ENCODE results near the gene DAW1.
A peak's percentile ranks its signal among the peaks of the same experiment; 100 is the strongest.
"Not testable (repeated sequence)": the region's sequence is repeated elsewhere in the genome, so short reads cannot be mapped to it uniquely, and the experiment has no call there.

Gene DAW1

GRCh38 chr2:227871375-227871791, at the start of gene DAW1:
DAW1 (plus strand) TSS chr2:227871631; CDS start chr2:227871690, 59 bp downstream.
- DNase-seq: no peak

- DNase-seq: no peak
These were observed 48.9 kb upstream of the DAW1 start for GRCh38 chr2:227822416-227823003.

GRCh38 chr2:227823922-227824321, 47.5 kb upstream of the DAW1 start:
- no peak for DNase-seq

- DNase-seq: no peak
These were observed 46.7 kb upstream of the DAW1 start for GRCh38 chr2:227824711-227825110.

GRCh38 chr2:227826019-227826521, 45.4 kb upstream of the DAW1 start:
- no peak for DNase-seq

- no peak for DNase-seq
These were observed 44.9 kb upstream of the DAW1 start for GRCh38 chr2:227826563-227826962.

GRCh38 chr2:227827143-227827542, 44.3 kb upstream of the DAW1 start:
- DNase-seq: no peak

- no peak for DNase-seq
These were observed 42.9 kb upstream of the DAW1 start for GRCh38 chr2:227828477-227828912.

GRCh38 chr2:227829337-227829736, 42.1 kb upstream of the DAW1 start:
- no peak for DNase-seq

- no peak for DNase-seq
These were observed 37.0 kb upstream of the DAW1 start for GRCh38 chr2:227834423-227834822.

- no peak for DNase-seq
These were observed 36.3 kb upstream of the DAW1 start for GRCh38 chr2:227834916-227835650.

- not testable (repeated sequence) for DNase-seq
These were observed 31.9 kb upstream of the DAW1 start for GRCh38 chr2:227839339-227840129.

- DNase-seq: no peak
These were observed 24.6 kb upstream of the DAW1 start for GRCh38 chr2:227846831-227847230.

GRCh38 chr2:227848146-227848545, 23.3 kb upstream of the DAW1 start:
- DNase-seq: no peak

- DNase-seq: no peak
These were observed 22.8 kb upstream of the DAW1 start for GRCh38 chr2:227848586-227848985.

- no peak for DNase-seq
These were observed 21.5 kb upstream of the DAW1 start for GRCh38 chr2:227849906-227850305.

- DNase-seq: no peak
These were observed 18.2 kb upstream of the DAW1 start for GRCh38 chr2:227853204-227853629.

- DNase-seq: no peak
These were observed 17.6 kb upstream of the DAW1 start for GRCh38 chr2:227853765-227854271.

GRCh38 chr2:227855440-227855839, 16.0 kb upstream of the DAW1 start:
- DNase-seq: no peak

GRCh38 chr2:227856697-227857096, 14.7 kb upstream of the DAW1 start:
- no peak for DNase-seq

- DNase-seq: no peak
These were observed 11.2 kb upstream of the DAW1 start for GRCh38 chr2:227860221-227860641.

- no peak for DNase-seq
These were observed 10.4 kb upstream of the DAW1 start for GRCh38 chr2:227861011-227861410.

GRCh38 chr2:227862227-227862740, 9.1 kb upstream of the DAW1 start:
- DNase-seq: peak; percentile 15
